Erythroblast (primary cell): ENCODE measurements around the gene MRPL54.

Experiments
- GATA1 ChIP-seq: IDR thresholded peaks from 2 replicates; pipeline ENCODE4 v1.6.1; 2011; ENCODE audit warnings: low read depth, mild to moderate bottlenecking, control low read depth, low read length, moderate library complexity
- POLR2A ChIP-seq: IDR thresholded peaks from 2 replicates; pipeline ENCODE4 v1.6.1; 2011; ENCODE audit warnings: mild to moderate bottlenecking, low read length

- TF ChIP-seq POLR2A: no peak
- no peak for TF ChIP-seq GATA1
These were observed 39.4 kb upstream of the MRPL54 start for GRCh38 chr19:3723110-3723488.
